ENCODE results near the gene ATG4B. TPM values are rescaled to one million over a fixed set of nuclear protein-coding genes. Genes with fewer than 3 reads are reported as not detected.
"Not testable (repeated sequence)": the region's sequence is repeated elsewhere in the genome, so short reads cannot be mapped to it uniquely, and the experiment has no call there.

Gene ATG4B
- total and polyA plus RNA-seq, 9 of the 15 experiments (the other 6 are each of a cell fraction or from before 2014, with no cell fraction given) = 5.9 to 58.8 (median 35.6) TPM

DNA sequence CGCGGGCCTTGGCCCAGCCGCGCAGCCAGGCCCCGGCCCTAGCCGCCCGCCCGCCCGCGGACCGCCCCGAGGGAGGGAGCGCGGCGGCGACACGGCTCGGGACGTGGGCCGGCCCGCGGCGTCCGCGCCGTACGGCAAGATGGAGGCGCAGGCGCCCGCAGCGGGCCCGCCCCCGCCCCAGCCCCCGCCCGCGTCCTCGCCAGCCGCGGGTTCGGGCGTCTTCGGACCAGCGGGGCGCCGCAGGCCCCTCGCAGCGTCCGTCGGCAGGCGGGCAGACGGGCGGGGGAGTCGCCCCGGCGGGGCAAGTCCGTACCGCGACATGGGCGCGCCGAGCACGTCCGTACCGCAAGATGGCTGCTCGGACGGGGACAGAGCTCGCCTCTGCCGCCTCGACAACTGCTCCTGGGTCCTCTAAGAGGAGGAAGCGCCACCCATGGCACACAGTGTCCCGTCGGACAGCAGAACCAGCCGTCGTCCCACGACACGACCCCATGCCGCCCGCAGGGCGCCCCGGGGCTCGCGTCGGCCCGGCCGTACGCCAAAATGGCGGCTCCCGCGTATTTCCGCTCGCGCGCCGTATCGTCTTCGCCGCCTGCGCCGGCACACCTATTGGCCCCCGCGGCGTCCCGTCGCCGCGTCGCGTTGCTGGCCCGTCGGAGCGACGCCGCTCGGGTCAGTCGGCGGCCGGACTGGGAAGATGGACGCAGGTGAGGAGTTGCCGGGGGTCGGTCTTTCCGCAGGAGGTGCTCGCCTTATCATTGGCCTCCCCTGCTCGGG is at the start of gene ATG4B, which contains the start of gene THAP4 (continued):
- no peak for TF ChIP-seq SREBF2 (CRISPR knock-in tag; IDR thresholded peaks at IDR 0.05)
- TF ChIP-seq SMAD1 (IDR thresholded peaks at IDR 0.05; ENCODE audit: low read depth, low read length, partially characterized antibody) = no peak
- TF ChIP-seq, protein P1, sequence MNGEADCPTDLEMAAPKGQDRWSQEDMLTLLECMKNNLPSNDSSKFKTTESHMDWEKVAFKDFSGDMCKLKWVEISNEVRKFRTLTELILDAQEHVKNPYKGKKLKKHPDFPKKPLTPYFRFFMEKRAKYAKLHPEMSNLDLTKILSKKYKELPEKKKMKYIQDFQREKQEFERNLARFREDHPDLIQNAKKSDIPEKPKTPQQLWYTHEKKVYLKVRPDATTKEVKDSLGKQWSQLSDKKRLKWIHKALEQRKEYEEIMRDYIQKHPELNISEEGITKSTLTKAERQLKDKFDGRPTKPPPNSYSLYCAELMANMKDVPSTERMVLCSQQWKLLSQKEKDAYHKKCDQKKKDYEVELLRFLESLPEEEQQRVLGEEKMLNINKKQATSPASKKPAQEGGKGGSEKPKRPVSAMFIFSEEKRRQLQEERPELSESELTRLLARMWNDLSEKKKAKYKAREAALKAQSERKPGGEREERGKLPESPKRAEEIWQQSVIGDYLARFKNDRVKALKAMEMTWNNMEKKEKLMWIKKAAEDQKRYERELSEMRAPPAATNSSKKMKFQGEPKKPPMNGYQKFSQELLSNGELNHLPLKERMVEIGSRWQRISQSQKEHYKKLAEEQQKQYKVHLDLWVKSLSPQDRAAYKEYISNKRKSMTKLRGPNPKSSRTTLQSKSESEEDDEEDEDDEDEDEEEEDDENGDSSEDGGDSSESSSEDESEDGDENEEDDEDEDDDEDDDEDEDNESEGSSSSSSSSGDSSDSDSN (IDR thresholded peaks at IDR 0.05; ENCODE audit: borderline replicate concordance in 1 of 2, low read depth in 2 of 2, low read length in 2 of 2) = no peak
- TF ChIP-seq MXI1 (IDR thresholded peaks at IDR 0.05; ENCODE audit: low read depth, low read length) = no peak

DNA sequence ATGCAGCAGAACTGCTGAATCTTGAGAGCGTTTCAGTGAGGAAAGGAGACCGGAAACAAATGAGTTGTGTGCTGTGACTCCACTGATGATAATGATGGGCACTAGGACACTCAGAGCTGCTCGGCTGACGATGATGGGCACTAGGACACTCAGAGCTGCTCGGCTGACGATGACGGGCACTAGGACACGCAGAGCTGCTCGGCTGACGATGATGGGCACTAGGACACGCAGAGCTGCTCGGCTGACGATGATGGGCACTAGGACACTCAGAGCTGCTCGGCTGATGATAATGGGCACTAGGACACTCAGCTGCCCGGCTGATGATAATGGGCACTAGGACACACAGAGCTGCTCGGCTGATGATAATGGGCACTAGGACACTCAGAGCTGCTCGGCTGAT is 47.6 kb upstream of the ATG4B start:
- H3K9ac ChIP-seq (ENCODE audit: insufficient read depth in 1 of 2, low read depth in 2 of 2, low read length in 2 of 2); H2AFZ ChIP-seq (ENCODE audit: low read depth, low read length); H3K27ac ChIP-seq (ENCODE audit: extremely low read depth, low read depth, low read length); H3K9me1 ChIP-seq (ENCODE audit: control insufficient read depth, insufficient read depth, low read length); H4K20me1 ChIP-seq (replicated peaks; ENCODE audit: control insufficient read depth, insufficient read depth, low read length); BruUV-seq (replicated peaks); H3K4me1 ChIP-seq (replicated peaks in 1 of 2; ENCODE audit: control insufficient read depth in 2 of 2, insufficient read depth in 2 of 2, low read length in 2 of 2); H3K27me3 ChIP-seq (ENCODE audit: control insufficient read depth in 2 of 2, insufficient read depth in 2 of 2, low read length in 2 of 2); in situ Hi-C loops (cut with MboI); H3K79me2 ChIP-seq (ENCODE audit: control insufficient read depth, insufficient read depth, low read length); CTCF ChIA-PET (ENCODE audit: low intra/inter-chr PET ratio); ATAC-seq; DNase-seq (ENCODE audit: extremely low read depth in 1 of 4, low spot score in 3 of 4); FAIRE-seq; intact Hi-C loops (cut with micrococcal nuclease); H3K4me3 ChIP-seq; H3K4me2 ChIP-seq (ENCODE audit: insufficient read depth, low read length): not testable (repeated sequence)
- H3K9me3 ChIP-seq (replicated peaks; ENCODE audit: control insufficient read depth, insufficient read depth, low read depth, low read length) = peaks cover 12% of the 10 kb centered on the region
- 83% methylated on average over 16 of the region's 17 CpGs for WGBS (ENCODE audit: insufficient coverage, low coverage, missing lambda C conversion rate)
- H3K36me3 ChIP-seq (ENCODE audit: control insufficient read depth, insufficient read depth, low read length) = peaks cover 50% of the 10 kb centered on the region
- POLR2A ChIA-PET = interaction anchor here (1.5 kb wide), 1 partner anchor 10 kb away, joined by 3 read pairs; no protein-coding TSS in a partner anchor

DNA sequence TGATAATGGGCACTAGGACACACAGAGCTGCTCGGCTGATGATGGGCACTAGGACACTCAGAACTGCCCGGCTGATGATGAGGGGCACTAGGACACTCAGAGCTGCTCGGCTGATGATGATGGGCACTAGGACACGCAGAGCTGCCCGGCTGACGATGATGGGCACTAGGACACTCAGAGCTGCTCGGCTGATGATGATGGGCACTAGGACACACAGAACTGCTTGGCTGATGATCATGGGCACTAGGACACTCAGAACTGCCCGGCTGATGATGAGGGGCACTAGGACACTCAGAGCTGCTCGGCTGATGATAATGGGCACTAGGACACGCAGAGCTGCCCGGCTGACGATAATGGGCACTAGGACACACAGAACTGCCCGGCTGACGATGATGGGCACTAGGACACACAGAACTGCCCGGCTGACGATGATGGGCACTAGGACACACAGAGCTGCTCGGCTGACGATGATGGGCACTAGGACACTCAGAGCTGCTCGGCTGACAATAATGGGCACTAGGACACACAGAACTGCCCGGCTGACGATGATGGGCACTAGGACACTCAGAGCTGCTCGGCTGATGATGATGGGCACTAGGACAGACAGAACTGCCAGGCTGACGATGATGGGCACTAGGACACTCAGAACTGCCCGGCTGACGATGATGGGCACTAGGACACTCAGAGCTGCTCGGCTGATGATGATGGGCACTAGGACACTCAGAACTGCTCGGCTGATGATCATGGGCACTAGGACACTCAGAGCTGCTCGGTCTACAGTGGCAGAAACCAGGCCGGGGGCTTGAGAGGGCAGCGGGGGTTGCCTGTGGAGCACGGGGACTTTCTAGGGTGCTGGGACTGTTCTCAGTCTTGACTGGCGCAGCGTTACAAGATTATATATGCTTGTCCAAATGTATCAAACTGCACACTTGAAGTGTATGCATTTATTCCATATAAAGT is 46.7 kb upstream of the ATG4B start:
- ATAC-seq; in situ Hi-C loops (cut with MboI); H2AFZ ChIP-seq (ENCODE audit: low read depth, low read length); H3K4me3 ChIP-seq; H3K9ac ChIP-seq (ENCODE audit: insufficient read depth in 1 of 2, low read depth in 2 of 2, low read length in 2 of 2); H4K20me1 ChIP-seq (replicated peaks; ENCODE audit: control insufficient read depth, insufficient read depth, low read length); DNase-seq (ENCODE audit: extremely low read depth in 1 of 4, low spot score in 3 of 4); H3K9me1 ChIP-seq (ENCODE audit: control insufficient read depth, insufficient read depth, low read length); H3K27me3 ChIP-seq (ENCODE audit: control insufficient read depth in 2 of 2, insufficient read depth in 2 of 2, low read length in 2 of 2); H3K4me1 ChIP-seq (replicated peaks in 1 of 2; ENCODE audit: control insufficient read depth in 2 of 2, insufficient read depth in 2 of 2, low read length in 2 of 2); CTCF ChIA-PET (ENCODE audit: low intra/inter-chr PET ratio); intact Hi-C loops (cut with micrococcal nuclease); H3K79me2 ChIP-seq (ENCODE audit: control insufficient read depth, insufficient read depth, low read length); BruUV-seq (replicated peaks); H3K27ac ChIP-seq (ENCODE audit: extremely low read depth, low read depth, low read length); H3K4me2 ChIP-seq (ENCODE audit: insufficient read depth, low read length); FAIRE-seq: not testable (repeated sequence)
- Histone ChIP-seq H3K9me3 (replicated peaks; ENCODE audit: control insufficient read depth, insufficient read depth, low read depth, low read length) (peaks cover 10% of the 10 kb centered on the region), H3K36me3 (ENCODE audit: control insufficient read depth, insufficient read depth, low read length) (peaks cover 46% of the 10 kb centered on the region)
- POLR2A ChIA-PET = interaction anchor here (1.2 to 1.6 kb wide), 3 partner anchors 9 to 229 kb away, joined by 3 to 4 read pairs (median 4); no protein-coding TSS in a partner anchor
- 90% methylated on average over 30 of the region's 33 CpGs for WGBS (ENCODE audit: insufficient coverage, low coverage, missing lambda C conversion rate)
